PC-9 (cell line): ENCODE measurements around the gene PTX4.

Source experiments
- EZH2 ChIP-seq: fragments of 200-600 bp; sonication (generic); IDR thresholded peaks from 2 replicates; pipeline ENCODE4 v1.8.0; 2017; ENCODE audit warnings: antibody characterized with exemption, low read depth
- TF ChIP-seq, protein P1 (sequence below): fragments of 200-600 bp; sonication (generic); conservative IDR thresholded peaks from 2 replicates; pipeline ENCODE4 v1.6.1; 2017; ENCODE audit warnings: mixed run types, antibody characterized with exemption, mild to moderate bottlenecking, moderate library complexity

GRCh38 chr16:1446296-1447080, 42.3 kb downstream of the PTX4 start:
- TF ChIP-seq, protein P1, sequence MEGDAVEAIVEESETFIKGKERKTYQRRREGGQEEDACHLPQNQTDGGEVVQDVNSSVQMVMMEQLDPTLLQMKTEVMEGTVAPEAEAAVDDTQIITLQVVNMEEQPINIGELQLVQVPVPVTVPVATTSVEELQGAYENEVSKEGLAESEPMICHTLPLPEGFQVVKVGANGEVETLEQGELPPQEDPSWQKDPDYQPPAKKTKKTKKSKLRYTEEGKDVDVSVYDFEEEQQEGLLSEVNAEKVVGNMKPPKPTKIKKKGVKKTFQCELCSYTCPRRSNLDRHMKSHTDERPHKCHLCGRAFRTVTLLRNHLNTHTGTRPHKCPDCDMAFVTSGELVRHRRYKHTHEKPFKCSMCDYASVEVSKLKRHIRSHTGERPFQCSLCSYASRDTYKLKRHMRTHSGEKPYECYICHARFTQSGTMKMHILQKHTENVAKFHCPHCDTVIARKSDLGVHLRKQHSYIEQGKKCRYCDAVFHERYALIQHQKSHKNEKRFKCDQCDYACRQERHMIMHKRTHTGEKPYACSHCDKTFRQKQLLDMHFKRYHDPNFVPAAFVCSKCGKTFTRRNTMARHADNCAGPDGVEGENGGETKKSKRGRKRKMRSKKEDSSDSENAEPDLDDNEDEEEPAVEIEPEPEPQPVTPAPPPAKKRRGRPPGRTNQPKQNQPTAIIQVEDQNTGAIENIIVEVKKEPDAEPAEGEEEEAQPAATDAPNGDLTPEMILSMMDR = no peak
- TF ChIP-seq EZH2 = no peak
